Measurements from ENCODE around the gene MAP3K5.

Gene MAP3K5

DNA sequence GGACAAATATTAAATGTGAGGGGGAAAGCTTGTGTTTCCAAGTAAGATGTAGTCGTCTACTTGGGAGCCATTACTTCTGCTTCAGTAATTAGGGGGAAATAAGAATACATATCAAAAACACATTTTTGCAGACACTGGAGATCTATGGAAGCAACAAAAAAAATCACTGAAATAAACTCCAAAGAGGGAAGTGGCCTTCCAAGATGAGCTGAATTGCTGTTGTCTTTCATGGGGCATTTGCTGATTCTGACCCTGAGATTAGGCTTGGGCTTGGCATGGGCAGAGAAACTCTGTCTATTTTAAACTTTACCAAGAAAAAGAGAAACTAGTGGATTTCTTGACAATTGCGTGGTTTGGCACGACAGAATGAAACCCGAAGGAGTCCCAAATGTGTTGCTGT is 120.1 kb downstream of the MAP3K5 start:
- Histone ChIP-seq H3K4me3 (ENCODE audit: insufficient read depth, low read length, poor library complexity, severe bottlenecking) (no peak overlapping the region), H2AFZ (ENCODE audit: low read depth, low read length, severe bottlenecking) (no peak overlapping the region)

GRCh38 chr6:136669299-136669699 is 123.0 kb downstream of the MAP3K5 start:
- Histone ChIP-seq H3K9me3 (ENCODE audit: insufficient read depth, low read length) (no peaks in the 10 kb centered on the region), H3K4me3 (ENCODE audit: insufficient read depth, low read length, poor library complexity, severe bottlenecking) (no peak overlapping the region), H2AFZ (ENCODE audit: low read depth, low read length, severe bottlenecking) (no peak overlapping the region), H3F3A (ENCODE audit: insufficient read depth) (no peaks in the 10 kb centered on the region), H3K9me2 (replicated peaks; ENCODE audit: insufficient read depth, low read length) (no peaks in the 10 kb centered on the region), H3K9ac (ENCODE audit: low read length) (no peak overlapping the region), H4K20me1 (ENCODE audit: low read depth, low read length) (no peaks in the 10 kb centered on the region), H3K4me2 (ENCODE audit: low read depth, low read length, poor library complexity, severe bottlenecking) (no peak overlapping the region), H3K36me3 (ENCODE audit: low read length) (no peaks in the 10 kb centered on the region), H3K27me3 (ENCODE audit: low read length) (no peaks in the 10 kb centered on the region), H3K27ac (ENCODE audit: low read depth, low read length) (no peak overlapping the region), H3K79me2 (ENCODE audit: insufficient read depth, low read length) (no peaks in the 10 kb centered on the region)
- TF ChIP-seq CTCF (IDR thresholded peaks at IDR 0.05; ENCODE audit: insufficient read depth, low read length, poor library complexity, severe bottlenecking) (no peak), EZH2phosphoT487 (conservative IDR thresholded peaks at IDR 0.05; ENCODE audit: low read length) (no peak)

More for the DNA sequence above, 120.1 kb downstream of the MAP3K5 start:
- Histone ChIP-seq H3K79me2 (ENCODE audit: insufficient read depth, low read length) (no peaks in the 10 kb centered on the region), H4K20me1 (ENCODE audit: low read depth, low read length) (no peaks in the 10 kb centered on the region), H3F3A (ENCODE audit: insufficient read depth) (no peaks in the 10 kb centered on the region), H3K27me3 (ENCODE audit: low read length) (no peaks in the 10 kb centered on the region), H3K9ac (ENCODE audit: low read length) (no peak overlapping the region), H3K9me3 (ENCODE audit: insufficient read depth, low read length) (no peaks in the 10 kb centered on the region), H3K9me2 (replicated peaks; ENCODE audit: insufficient read depth, low read length) (no peaks in the 10 kb centered on the region), H3K27ac (ENCODE audit: low read depth, low read length) (no peak overlapping the region), H3K36me3 (ENCODE audit: low read length) (no peaks in the 10 kb centered on the region), H3K4me2 (ENCODE audit: low read depth, low read length, poor library complexity, severe bottlenecking) (no peak overlapping the region)
- TF ChIP-seq CTCF (IDR thresholded peaks at IDR 0.05; ENCODE audit: insufficient read depth, low read length, poor library complexity, severe bottlenecking): no peak
- TF ChIP-seq EZH2phosphoT487 (conservative IDR thresholded peaks at IDR 0.05; ENCODE audit: low read length): no peak

DNA sequence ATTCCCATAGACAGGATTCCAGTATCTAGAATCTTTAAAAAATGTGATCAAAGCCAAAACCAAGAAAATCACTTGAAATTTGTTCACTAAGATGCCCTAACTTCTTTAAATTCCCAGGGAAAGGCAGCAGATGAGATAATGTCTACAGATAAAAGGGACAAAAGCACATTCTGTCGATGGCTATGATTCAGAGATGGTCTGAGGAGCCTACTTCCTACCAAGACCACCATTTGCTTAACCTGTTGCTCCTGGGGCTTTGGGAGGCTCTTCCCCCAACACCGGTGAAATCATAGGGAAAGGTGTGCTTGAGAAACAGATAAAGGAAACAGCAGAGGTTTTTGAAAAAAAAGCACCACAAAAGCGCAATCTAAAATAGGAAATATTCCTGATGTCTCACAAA is 123.7 kb downstream of the MAP3K5 start:
- H3K79me2 ChIP-seq (ENCODE audit: insufficient read depth, low read length): no peaks in the 10 kb centered on the region
- H3K9me3 ChIP-seq (ENCODE audit: insufficient read depth, low read length): no peaks in the 10 kb centered on the region
- no peaks in the 10 kb centered on the region for H3F3A ChIP-seq (ENCODE audit: insufficient read depth)
- no peak overlapping the region for H3K27ac ChIP-seq (ENCODE audit: low read depth, low read length)
- H4K20me1 ChIP-seq (ENCODE audit: low read depth, low read length): no peaks in the 10 kb centered on the region
- H3K27me3 ChIP-seq (ENCODE audit: low read length): no peaks in the 10 kb centered on the region
- H3K4me2 ChIP-seq (ENCODE audit: low read depth, low read length, poor library complexity, severe bottlenecking): no peak overlapping the region
- no peaks in the 10 kb centered on the region for H3K36me3 ChIP-seq (ENCODE audit: low read length)
- no peak overlapping the region for H3K9ac ChIP-seq (ENCODE audit: low read length)
- H2AFZ ChIP-seq (ENCODE audit: low read depth, low read length, severe bottlenecking): no peak overlapping the region
- H3K9me2 ChIP-seq (replicated peaks; ENCODE audit: insufficient read depth, low read length): no peaks in the 10 kb centered on the region
- TF ChIP-seq EZH2phosphoT487 (conservative IDR thresholded peaks at IDR 0.05; ENCODE audit: low read length) (no peak), CTCF (IDR thresholded peaks at IDR 0.05; ENCODE audit: insufficient read depth, low read length, poor library complexity, severe bottlenecking) (no peak)
- no peak overlapping the region for H3K4me3 ChIP-seq (ENCODE audit: insufficient read depth, low read length, poor library complexity, severe bottlenecking)
